ENCODE results near the gene MAPK14. TPM values are rescaled to one million over a fixed set of nuclear protein-coding genes. Genes with fewer than 3 reads are reported as not detected.

The MAPK14 gene
- total and polyA plus RNA-seq, 2 donors (not counting 3 experiments of a cell fraction or from before 2014, with no cell fraction given) = 33.3 to 54.1 TPM

- H3K9me3 ChIP-seq (replicated peaks; ENCODE audit: control insufficient read depth, insufficient read depth, low read length) = no peaks in the 10 kb centered on the region
- BruUV-seq (replicated peaks) = no TSS peak
- dilution Hi-C loops (cut with MboI; ENCODE audit: extremely low pct_ligation_motif_present, low sequenced_read_pairs) = no loop called here
- H4K20me1 ChIP-seq (replicated peaks; ENCODE audit: control insufficient read depth, extremely low read depth, insufficient read depth, low read length) = peaks cover 9% of the 10 kb centered on the region
- peaks cover 85% of the 10 kb centered on the region for H3K79me2 ChIP-seq (ENCODE audit: control insufficient read depth, insufficient read depth, low read length)
- no peaks in the 10 kb centered on the region for H3K4me1 ChIP-seq (ENCODE audit: control insufficient read depth, extremely low read depth, insufficient read depth, low read length)
- H3K9me1 ChIP-seq (replicated peaks; ENCODE audit: control insufficient read depth, extremely low read depth, insufficient read depth, low read length) = no peaks in the 10 kb centered on the region
- FAIRE-seq = no peak
- H3K27ac ChIP-seq (ENCODE audit: insufficient read depth, low read depth, low read length) = no peak overlapping the region
- H3K4me2 ChIP-seq (ENCODE audit: insufficient read depth, low read length) = no peak overlapping the region
- no peak overlapping the region for H3K9ac ChIP-seq (replicated peaks; ENCODE audit: extremely low read depth, insufficient read depth, low read length)
- no peak overlapping the region for H3K4me3 ChIP-seq (replicated peaks in 1 of 3; ENCODE audit: insufficient read depth in 1 of 3, low read depth in 1 of 3, low read length in 3 of 3)
- ChIA-PET CTCF (interaction anchor here (0.8 to 2.2 kb wide), 4 partner anchors 9 to 23 kb away, joined by 3 to 9 read pairs (median 4); no protein-coding TSS in a partner anchor), POLR2A (no interaction called here)
- intact Hi-C loops (cut with micrococcal nuclease) = no loop called here
- DNase-seq (ENCODE audit: low read depth, low spot score) = no peak
- no peaks in the 10 kb centered on the region for H3K27me3 ChIP-seq (ENCODE audit: control insufficient read depth in 2 of 2, insufficient read depth in 2 of 2, low read length in 2 of 2)
- H2AFZ ChIP-seq (ENCODE audit: low read depth, low read length) = no peak overlapping the region
- H3K36me3 ChIP-seq (ENCODE audit: control insufficient read depth in 2 of 2, extremely low read depth in 1 of 2, insufficient read depth in 2 of 2, low read length in 2 of 2) = peaks cover 0 to 5% of the 10 kb centered on the region in 2 experiments
- TF ChIP-seq EZH2 (IDR thresholded peaks at IDR 0.05; ENCODE audit: borderline replicate concordance, low read depth, low read length, severe bottlenecking) (no peak), CTCF (IDR thresholded peaks at IDR 0.05; ENCODE audit: extremely low read depth in 1 of 2, insufficient read depth in 1 of 2, low read depth in 1 of 2, low read length in 2 of 2) (no peak), POLR2AphosphoS5 (IDR thresholded peaks at IDR 0.05; ENCODE audit: insufficient read depth, low read depth, low read length) (no peak)
Measured at GRCh38 chr6:36052097-36052496, 24.5 kb downstream of the MAPK14 start.

- Histone ChIP-seq H3K27me3 (ENCODE audit: control insufficient read depth in 2 of 2, insufficient read depth in 2 of 2, low read length in 2 of 2) (no peaks in the 10 kb centered on the region), H3K36me3 (ENCODE audit: control insufficient read depth in 2 of 2, extremely low read depth in 1 of 2, insufficient read depth in 2 of 2, low read length in 2 of 2) (peaks cover 0 to 5% of the 10 kb centered on the region in 2 experiments), H2AFZ (ENCODE audit: low read depth, low read length) (no peak overlapping the region), H3K27ac (ENCODE audit: insufficient read depth, low read depth, low read length) (no peak overlapping the region), H3K4me1 (ENCODE audit: control insufficient read depth, extremely low read depth, insufficient read depth, low read length) (no peaks in the 10 kb centered on the region), H3K4me2 (ENCODE audit: insufficient read depth, low read length) (no peak overlapping the region), H3K9me1 (replicated peaks; ENCODE audit: control insufficient read depth, extremely low read depth, insufficient read depth, low read length) (no peaks in the 10 kb centered on the region), H3K79me2 (ENCODE audit: control insufficient read depth, insufficient read depth, low read length) (peaks cover 85% of the 10 kb centered on the region), H3K4me3 (replicated peaks in 1 of 3; ENCODE audit: insufficient read depth in 1 of 3, low read depth in 1 of 3, low read length in 3 of 3) (no peak overlapping the region), H3K9ac (replicated peaks; ENCODE audit: extremely low read depth, insufficient read depth, low read length) (no peak overlapping the region), H4K20me1 (replicated peaks; ENCODE audit: control insufficient read depth, extremely low read depth, insufficient read depth, low read length) (peaks cover 6% of the 10 kb centered on the region), H3K9me3 (replicated peaks; ENCODE audit: control insufficient read depth, insufficient read depth, low read length) (no peaks in the 10 kb centered on the region)
- TF ChIP-seq JUN (IDR thresholded peaks at IDR 0.05; ENCODE audit: borderline replicate concordance, insufficient read depth, insufficient read length, low read depth) = no peak
- TF ChIP-seq GATA2 (IDR thresholded peaks at IDR 0.05; ENCODE audit: insufficient read depth, insufficient read length, low read depth, low read length) = no peak
- TF ChIP-seq EZH2 (IDR thresholded peaks at IDR 0.05; ENCODE audit: borderline replicate concordance, low read depth, low read length, severe bottlenecking) = no peak
- no peak for TF ChIP-seq FOS (IDR thresholded peaks at IDR 0.05; ENCODE audit: borderline replicate concordance, insufficient read depth, low read length)
- no peak for TF ChIP-seq MYC (IDR thresholded peaks at IDR 0.05; ENCODE audit: low read depth, low read length)
- no peak for TF ChIP-seq POLR2AphosphoS5 (IDR thresholded peaks at IDR 0.05; ENCODE audit: insufficient read depth, low read depth, low read length)
- TF ChIP-seq POLR2A (IDR thresholded peaks at IDR 0.05; ENCODE audit: low read depth, low read length) = no peak
- no peak for TF ChIP-seq MAX (IDR thresholded peaks at IDR 0.05; ENCODE audit: insufficient read depth, insufficient read length)
- no peak for TF ChIP-seq CTCF (IDR thresholded peaks at IDR 0.05; ENCODE audit: extremely low read depth in 1 of 2, insufficient read depth in 1 of 2, low read depth in 1 of 2, low read length in 2 of 2)
- POLR2A ChIA-PET = no interaction called here
- CTCF ChIA-PET = interaction anchor here (0.8 kb wide), 1 partner anchor 25 kb away, joined by 3 read pairs; no protein-coding TSS in a partner anchor
- no TSS peak for BruUV-seq (replicated peaks)
- intact Hi-C loops (cut with micrococcal nuclease) = no loop called here
- no peak for DNase-seq (ENCODE audit: low read depth, low spot score)
- no peak for FAIRE-seq
- dilution Hi-C loops (cut with MboI; ENCODE audit: extremely low pct_ligation_motif_present, low sequenced_read_pairs) = no loop called here
Measured at GRCh38 chr6:36053878-36054277, 26.3 kb downstream of the MAPK14 start.
